GM21447 (cell line): ENCODE results near the gene CPNE1.

Experiments
- ATAC-seq: cut with Tn5 transposase; IDR thresholded peaks from one replicate; pipeline ENCODE4 v1.9.1; 2021; ENCODE audit not compliant: unreplicated experiment

The CPNE1 gene

DNA sequence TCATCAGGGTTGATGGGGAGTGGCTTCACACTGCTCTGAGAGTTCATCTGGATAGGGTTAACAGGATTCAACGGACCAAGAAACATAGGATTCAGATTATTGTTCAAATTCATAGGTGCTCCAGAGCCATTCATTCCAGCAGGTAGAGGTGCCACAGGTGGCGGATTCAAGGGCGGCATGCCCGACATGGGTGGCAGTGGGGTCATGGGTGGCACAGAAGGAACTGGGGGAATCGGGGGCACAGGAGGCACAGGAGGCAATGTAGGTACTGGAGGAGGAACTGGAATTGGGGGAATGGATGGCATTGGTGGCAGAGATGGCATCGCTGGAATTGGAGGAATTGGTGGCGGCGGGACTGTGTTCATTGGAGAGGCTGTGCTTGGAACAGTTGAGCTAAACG is 10.3 kb downstream of the CPNE1 start:
- no peak for ATAC-seq

DNA sequence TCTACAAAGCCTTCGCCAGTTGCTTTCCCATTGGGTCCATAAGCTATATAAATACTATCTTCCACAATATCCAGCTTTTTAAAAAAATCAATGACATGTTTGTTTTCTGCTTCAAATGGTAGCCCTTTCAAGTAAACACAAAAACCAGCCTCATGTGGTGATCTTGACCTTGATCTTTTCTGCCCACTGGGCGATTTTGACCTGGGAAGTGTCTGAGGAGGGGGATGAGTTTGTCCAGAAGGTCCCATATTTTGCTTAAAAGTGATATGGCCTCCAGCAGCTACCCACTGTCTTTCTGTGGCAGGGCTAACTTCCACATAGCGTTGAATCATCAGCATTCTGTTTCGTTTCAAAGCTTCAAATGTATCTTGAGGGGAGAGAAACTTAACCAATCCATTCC is 10.8 kb downstream of the CPNE1 start:
- no peak for ATAC-seq

DNA sequence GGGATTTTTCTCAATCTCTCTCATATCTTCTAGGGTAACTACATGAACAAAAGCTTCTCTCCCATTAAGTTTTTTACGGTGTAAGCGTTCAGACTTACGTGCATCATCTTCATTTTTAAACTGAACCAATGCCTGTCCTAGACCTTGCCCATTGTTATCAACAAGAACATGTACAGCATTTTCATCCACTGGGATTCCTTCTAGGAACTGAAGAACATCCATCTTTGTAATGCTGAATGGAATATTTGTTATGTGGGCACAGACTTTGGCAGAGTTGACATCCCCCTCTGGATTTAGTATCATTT is 11.3 kb downstream of the CPNE1 start:
- ATAC-seq = no peak

DNA sequence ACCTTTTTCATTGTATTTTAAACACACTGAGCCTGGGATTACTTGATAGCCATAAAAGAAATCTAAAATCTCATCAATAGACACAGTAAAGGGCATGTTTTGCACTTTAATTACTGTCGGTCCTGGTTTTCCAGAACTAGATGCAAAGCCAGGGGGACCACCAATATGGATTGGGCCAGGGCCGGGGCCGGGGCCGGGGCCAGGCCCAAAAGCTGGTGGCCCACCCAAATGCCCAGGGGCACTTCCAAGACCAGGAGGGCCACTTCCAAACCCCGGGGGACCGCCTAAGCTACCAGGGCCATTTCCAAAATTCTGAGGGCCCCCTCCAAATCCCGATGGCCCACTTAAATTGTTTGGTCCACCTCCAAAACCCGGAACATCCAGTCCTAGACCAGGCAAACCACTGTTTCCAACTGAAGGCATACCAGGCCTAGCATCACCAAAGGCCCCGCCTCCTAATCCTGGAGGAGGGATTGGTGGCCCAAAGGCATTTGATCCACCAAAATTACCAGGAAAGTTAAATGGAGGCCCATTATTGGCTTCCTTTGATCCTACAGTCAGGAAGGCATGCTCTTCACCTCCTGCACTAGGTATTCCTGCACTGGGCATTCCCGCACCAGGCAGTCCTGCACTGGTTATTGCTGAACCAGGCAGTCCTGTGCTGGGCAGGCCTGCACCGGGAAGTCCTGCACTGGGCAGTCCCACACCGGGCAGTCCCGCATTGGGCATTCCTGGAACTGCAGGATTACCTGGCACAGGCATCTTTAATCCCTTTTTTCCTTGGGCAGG is 11.9 kb downstream of the CPNE1 start:
- no peak for ATAC-seq

DNA sequence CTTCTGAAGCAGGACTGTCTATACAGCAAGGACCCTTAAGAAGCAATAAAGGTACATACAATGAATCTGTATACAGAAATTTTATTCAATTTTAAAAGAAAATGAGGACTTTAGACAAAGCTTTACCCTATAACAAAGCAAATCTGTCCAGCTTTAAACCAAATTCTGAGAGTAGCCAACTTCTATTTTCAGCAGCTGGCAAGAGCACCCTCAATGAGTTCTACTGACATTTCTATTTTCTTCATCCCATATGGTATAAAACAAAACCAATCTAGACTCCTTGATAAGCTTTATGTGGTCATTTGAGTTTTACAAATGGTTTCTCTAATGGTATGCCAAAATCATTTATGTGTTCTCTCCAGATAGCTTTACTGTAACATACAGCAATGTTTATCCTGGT is 12.7 kb downstream of the CPNE1 start:
- ATAC-seq = no peak

DNA sequence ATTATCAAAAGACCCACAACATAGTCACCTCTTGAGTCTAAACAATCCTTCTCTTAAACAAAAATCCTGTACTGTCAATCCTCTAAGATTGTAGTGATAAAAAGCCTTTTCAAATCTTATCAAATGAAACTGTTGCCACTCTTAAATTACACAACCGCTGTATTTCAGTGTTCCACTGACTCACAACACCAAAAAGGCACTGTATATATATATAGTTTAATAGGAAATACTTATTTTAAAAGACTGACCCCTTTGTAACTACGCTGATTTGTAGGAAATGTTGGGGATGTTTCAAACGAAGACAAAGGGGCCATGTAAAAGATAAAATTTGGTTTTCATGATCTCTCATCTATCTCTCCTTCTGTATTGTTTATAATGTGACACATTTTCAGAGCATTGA is 14.1 kb downstream of the CPNE1 start:
- ATAC-seq = no peak

DNA sequence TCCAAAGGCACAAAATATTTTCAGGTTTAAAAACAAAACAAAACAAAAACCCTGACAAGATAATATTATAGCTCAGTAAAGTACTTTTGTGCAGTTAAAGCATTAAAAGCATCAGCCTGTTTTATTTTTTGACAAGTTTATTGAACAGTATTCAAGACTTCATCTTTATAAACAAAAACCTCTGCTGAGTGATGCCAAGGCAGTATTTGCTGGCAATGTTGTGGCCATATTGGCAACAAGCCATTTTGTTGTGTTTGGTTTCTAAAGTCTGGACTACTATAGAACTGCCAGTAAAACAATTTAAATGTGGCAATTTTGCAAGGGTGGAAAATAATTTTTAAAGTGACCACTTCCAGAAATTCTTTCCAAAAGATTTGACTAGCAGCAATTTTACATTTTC is 15.9 kb downstream of the CPNE1 start:
- no peak for ATAC-seq

DNA sequence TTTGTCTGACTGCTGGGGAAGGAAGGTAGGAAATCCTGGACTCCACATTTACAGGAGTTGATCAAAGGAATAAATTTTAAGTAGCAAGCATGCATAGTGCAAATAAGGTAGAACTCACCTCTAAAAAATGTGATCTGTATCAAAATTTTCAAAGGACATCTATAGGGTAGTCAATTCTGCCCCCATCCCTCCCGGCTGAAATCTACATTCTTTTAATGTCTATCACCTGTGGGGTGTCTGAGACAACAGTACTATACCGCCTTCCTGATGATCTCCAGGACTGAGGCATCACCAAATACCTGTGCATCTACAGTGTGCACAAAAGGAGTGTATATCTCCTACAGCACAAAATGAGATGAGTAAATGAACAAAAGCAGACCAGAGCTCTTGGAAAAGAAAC is 19.9 kb downstream of the CPNE1 start:
- no peak for ATAC-seq

DNA sequence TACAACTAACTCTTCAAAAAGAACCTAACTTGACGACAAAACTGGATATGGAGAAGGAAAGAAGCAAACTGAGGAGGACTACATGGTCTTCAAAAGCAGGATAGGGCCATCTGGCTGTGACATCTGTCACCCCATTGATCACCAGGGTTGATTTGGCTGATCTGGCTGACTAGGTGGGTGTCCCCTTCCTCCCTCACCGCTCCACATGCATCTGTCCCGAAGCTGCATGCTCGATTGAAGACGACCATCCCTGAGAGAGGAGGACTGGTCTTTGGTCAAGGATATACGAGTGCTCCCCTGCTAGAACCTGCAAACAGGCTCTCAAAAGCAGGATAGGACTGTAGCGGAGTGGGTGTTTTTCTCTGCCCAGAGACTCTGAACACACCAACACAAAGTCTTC is 21.7 kb downstream of the CPNE1 start:
- ATAC-seq = no peak

DNA sequence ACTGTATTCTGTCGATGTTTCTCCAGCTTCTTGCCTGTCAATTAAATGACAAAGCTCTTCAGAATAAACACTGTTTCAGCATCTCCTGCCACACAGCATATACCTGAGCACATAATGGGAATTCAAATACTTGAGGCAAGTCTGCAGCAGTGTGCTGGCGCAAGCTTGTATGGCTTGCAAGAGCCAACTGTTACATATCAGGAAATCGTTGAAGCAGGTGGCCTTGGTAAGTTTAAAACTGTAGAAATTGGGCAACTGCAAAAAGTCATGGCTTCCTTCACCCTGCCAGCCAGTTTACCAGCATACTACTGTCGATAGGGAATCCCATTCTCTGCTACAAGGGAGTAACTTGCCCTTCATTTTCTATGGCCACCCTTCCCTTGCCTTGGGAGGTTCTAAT is 23.0 kb downstream of the CPNE1 start:
- no peak for ATAC-seq

DNA sequence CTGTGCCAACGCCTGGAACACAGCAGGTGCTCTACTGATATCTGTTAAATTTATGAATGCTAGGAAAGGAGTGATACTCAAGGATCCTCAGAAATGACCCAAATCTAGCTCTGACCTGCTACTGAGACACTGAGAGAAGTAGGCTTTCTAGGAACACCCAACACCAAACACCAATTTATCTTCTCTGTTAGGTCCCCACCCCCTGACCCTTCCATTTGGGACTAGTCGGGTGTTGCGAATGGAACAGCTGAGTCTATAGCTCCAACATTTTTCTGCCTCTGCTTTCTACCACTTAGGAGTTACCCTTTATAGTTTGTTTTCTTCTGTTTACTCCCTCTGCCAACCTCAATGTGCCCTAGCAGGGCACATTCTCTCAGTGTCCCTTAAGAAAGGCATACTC is 24.0 kb downstream of the CPNE1 start:
- no peak for ATAC-seq

DNA sequence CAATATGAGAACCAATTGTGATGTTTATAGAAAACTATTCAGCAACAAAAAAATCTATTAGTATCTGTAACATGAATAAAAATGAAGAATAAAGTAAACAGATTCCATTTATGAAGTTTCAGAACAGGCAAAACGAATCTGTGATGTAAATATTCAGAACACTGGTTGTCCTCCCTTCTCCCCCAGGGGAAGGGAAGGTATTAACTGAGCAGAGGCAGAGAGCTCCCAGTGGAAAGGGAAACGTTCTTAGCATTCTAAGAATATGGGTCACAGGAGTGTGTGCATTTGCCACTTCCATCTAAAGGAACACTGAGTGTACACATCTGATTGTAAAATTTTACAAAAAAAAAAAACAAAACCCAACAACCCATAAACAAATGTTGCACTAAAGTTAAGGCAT is 25.9 kb downstream of the CPNE1 start:
- no peak for ATAC-seq

DNA sequence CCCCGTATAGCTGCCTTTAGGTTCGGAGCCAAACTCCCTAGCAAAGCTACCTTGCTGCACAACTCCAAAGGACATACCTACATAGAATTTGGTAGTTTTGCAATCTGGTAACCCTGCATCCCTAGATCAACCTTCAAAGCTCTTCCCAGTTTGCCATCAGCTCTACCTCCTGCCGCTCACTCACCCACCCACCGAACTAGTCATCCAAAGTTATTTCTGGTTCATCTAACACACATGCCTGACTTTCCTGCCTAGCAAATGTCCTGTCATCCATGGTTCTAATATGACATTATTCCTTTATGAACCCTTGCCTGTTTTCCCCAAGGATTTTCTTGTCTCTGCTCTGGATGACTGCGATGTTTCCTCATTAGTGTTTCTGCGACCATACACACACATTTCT is 27.4 kb downstream of the CPNE1 start:
- no peak for ATAC-seq

DNA sequence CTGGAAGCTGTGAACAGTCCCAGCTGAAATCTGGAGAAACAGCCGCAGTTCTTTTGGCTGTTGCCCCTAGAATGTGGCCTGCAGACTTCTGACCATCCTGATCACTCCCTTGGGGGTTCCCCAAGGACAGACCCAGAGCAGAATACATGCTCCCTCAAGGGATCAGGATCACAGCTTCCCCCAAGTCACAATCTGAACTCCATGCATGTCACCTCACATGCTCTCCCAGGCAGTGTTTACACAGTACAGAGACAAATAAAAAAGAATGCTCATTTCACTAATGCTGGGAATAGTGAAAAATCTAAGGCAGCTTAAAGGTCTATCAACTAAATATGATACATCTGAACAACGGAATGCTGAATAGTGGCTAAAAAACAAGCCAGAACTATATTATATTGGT is 28.6 kb downstream of the CPNE1 start:
- no peak for ATAC-seq

DNA sequence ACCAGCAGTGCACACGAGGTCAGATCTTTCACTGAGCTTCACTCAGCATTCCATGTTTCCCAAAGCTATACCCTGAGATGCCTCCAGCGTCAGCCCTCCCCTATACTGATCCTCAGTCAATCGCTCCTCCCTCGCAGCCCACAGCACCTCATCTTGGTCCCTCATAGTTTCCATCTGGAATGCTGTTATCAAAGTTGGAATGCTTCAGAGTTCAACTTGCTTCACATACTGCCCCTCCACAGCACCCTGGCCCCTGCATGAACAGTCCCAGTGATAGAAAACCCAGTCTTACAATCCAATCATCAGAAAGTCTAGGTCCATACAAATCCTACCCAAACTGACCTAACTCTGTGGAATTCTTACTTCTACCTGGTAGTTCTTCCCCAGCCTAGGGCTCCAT is 29.0 kb downstream of the CPNE1 start:
- no peak for ATAC-seq

DNA sequence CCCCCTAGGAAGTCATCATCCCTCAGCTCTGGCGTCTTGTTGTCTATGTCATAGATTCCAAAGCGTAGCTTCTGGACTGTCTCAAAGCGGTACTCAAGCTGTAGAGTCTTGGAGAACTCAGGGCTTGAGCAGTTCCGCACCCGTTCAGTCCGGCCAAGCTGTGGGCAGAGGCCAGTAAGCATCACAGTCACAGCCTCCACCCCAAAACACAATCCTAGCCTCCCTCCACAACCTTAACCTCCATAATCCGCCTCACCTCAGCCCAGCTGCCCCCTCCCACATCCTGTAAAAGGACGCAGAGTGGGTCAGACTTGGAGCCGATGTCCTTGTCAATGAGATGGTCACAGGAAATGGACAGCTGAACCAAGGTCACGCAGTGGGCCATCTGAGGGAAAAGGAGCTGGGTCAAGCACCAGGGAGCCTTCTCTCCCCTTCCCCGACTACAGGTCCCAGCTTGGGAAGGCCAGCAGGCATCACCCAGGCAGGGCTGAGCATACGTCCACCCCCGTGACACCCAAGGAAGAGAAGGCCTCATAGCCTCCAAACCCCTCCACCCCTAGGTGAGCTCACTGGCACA is 32.1 kb downstream of the CPNE1 start:
- ATAC-seq = no peak

DNA sequence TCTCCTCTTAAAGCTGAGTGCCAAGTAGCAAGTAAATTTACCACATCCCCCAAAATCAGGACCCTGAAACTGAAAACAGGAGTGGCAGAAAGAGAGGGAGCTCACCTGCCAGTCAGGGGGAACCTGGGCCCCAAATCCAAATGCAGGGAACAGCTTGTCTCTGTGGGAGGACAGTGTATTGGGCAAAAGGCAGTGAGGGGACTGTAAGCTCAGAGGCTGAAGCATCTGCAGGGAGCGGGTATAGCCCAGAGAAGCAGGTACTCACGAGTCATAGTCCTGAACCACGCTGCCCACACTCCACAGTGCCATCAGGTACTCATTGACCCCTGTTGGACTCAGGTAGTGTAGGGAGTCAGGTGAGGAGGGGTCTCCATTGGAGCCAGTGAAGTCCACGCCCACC is 34.1 kb downstream of the CPNE1 start:
- no peak for ATAC-seq

DNA sequence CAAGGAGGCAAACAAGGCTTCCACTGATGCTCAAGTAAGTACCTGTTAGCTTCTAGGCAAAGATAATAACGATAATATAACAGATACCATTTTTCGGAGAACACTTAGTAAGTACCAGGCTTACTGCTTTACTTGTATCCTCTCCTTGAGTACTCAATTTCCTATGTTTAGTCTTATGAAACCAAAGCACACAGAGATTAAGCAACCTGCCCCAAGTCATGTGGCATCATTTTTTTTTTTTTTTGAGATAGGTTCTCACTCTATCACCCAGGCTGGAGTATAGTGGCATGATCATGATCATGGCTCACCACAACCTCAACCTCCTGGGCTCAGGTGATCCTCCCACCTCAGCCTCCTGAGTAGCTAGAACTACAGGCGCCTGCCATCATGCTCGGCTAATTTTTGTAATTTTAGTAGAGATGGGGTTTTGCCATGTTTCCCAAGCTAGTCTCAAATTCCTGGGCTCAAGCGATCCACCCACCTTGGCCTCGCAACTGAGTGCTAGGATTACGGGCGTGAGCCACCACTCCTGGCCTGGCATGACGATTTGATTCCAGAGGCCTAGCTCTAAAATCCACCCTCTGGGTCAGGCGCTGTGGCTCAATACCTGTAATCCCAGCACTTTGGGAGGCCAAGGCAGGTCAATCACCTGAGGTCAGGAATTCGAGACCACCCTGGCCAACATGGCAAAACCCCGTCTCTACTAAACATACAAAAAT is 35.1 kb downstream of the CPNE1 start:
- no peak for ATAC-seq

DNA sequence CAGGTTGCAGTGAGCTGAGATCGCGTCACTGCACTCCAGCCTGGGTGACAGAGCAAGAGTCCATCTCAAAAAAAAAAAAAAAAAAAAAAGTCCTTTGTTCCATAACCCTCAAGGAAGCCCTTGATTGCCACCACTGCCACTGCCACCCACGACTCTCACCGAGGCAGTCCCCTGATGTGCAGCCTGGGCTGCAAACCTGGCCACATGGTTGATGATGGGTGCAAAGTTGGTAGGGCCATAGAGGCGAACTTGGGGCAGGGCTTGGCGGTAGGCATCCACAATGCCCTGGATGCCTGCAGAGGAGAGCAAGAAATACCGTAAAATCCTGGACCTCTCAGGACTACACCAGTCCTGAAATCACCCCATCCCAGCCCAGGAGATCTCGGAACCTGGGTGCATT is 37.6 kb downstream of the CPNE1 start:
- no peak for ATAC-seq

DNA sequence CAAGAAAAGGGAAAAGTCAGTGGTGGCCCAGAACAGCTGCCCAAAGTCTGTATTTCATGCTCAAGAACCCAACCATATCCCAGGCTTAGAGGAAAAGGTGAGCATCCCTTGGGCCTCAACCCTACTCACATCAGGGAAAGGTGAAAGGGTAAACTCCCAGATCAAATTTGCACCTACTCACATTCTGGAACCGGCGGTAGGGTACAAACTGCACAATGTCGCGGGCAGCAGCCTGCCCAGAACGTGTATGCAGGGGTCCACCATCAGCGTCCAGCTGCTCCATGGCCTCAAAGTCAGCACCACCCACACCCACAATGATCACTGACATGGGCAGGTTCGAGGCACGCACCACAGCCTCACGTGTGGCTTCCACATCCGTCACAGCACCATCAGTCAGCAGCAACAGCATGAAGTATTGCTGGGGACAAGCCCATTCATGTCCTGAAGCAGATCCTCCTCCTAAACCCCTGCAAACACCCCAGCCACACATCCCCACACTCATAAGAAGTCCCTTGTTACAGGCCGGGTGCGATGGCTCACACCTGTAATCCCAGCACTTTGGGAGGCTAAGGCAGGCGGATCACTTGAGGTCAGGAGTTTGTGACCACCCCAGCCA is 38.2 kb downstream of the CPNE1 start:
- ATAC-seq = no peak

DNA sequence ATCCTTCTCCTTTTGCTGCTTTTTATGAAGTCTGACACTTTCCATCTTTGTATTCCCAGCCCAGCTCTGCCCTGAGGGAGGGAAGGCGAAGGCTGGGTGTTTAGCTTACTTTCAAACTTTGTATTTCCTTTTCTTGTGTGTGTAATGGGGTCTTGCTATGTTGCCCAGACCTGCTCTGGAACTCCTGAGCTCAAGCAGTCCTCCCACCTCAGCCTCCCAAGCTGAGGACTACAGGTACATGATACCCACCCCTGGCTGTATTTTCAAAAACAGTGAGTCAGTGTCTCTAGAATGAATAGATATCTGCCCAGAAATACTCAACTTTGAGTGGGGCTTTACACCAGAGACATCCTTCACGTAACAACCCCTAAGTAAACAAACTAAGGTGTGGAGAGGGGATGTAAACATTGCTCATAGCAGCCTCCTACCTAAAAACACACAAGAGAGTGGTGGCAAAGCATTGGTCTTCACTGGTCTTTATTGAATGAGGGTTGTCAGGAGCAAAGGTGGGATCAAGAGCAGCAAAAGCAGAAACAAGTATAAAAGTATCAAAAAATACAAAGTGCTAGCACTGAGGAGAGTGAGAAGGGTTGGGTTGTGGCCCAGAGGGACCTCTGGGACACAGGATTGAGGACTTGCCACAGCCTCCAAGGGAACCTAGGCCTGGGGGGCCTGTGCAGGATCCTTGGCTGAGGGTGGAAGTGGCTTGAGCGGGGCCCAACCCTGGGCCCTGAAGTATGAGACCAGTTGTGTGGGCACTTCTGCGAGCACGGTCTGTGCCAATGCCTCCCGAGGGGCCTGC is 38.9 kb downstream of the CPNE1 start:
- ATAC-seq = no peak
